Measurements from ENCODE around the gene ERCC8. TPM values are rescaled to one million over a fixed set of nuclear protein-coding genes. Genes with fewer than 3 reads are reported as not detected.

Gene ERCC8
- total and polyA plus RNA-seq, 10 of the 15 experiments (the other 5 are each of a cell fraction or from before 2014, with no cell fraction given) = 10.4 to 31.2 (median 16.4) TPM

GRCh38 chr5:60961685-60962084 lies 16.8 kb upstream of the ERCC8 start:
- Histone ChIP-seq H3K4me3 (no peak overlapping the region), H3K9ac (ENCODE audit: control insufficient read depth, insufficient read depth, low read length) (no peak overlapping the region), H3K27ac (ENCODE audit: control insufficient read depth, insufficient read depth) (no peak overlapping the region), H3K36me3 (ENCODE audit: control insufficient read depth in 2 of 2, insufficient read depth in 2 of 2, low read length in 1 of 2) (no peaks in the 10 kb centered on the region), H3K27me3 (replicated peaks in 1 of 2; ENCODE audit: control insufficient read depth in 2 of 2, insufficient read depth in 2 of 2, low read length in 1 of 2) (no peaks in the 10 kb centered on the region), H3K4me2 (ENCODE audit: control insufficient read depth, insufficient read depth) (no peak overlapping the region), H4K20me1 (ENCODE audit: control insufficient read depth, insufficient read depth) (no peaks in the 10 kb centered on the region), H2AFZ (ENCODE audit: control insufficient read depth, low read depth, low read length) (no peak overlapping the region), H3K4me1 (ENCODE audit: control insufficient read depth, insufficient read depth, low read length) (no peaks in the 10 kb centered on the region; the same call in 1 of the 2 replicates), H3K79me2 (ENCODE audit: control insufficient read depth, insufficient read depth, low read length) (no peaks in the 10 kb centered on the region; the same call in 1 of the 2 replicates), H3K9me3 (replicated peaks; ENCODE audit: control insufficient read depth, insufficient read depth, low read length) (no peaks in the 10 kb centered on the region)
- FAIRE-seq (no peak), ATAC-seq (no peak), DNase-seq (ENCODE audit: low read depth, low spot score) (no peak)
- in situ Hi-C loops (cut with MboI) (no loop called here), intact Hi-C loops (cut with micrococcal nuclease; ENCODE audit: unreplicated experiment) (loop anchor here (2.0 kb wide), 1 partner anchor 697 kb away; no protein-coding TSS in a partner anchor)
- ChIA-PET POLR2A (interaction anchor here (0.7 kb wide), 1 partner anchor 287 kb away, joined by 5 read pairs; no protein-coding TSS in a partner anchor), SMC1A (ENCODE audit: uncharacterized antibody, unreplicated experiment) (interaction anchor here (1.0 to 1.7 kb wide), 3 partner anchors 23 to 440 kb away, joined by 3 to 4 read pairs (median 3); no protein-coding TSS in a partner anchor), RAD21 (ENCODE audit: unreplicated experiment) (no interaction called here), CTCF (interaction anchor here (0.6 to 2.0 kb wide), 6 partner anchors 64 to 489 kb away, joined by 3 to 6 read pairs (median 4); no protein-coding TSS in a partner anchor)
- WGBS (ENCODE audit: insufficient coverage, insufficient replicate concordance, low lambda C conversion rate, missing lambda C conversion rate) = 70% methylated on average over 2 of the region's 2 CpGs
- no TSS peak for BruUV-seq (replicated peaks)
- TF ChIP-seq PKNOX1 (IDR thresholded peaks at IDR 0.05) (0 out of 2 replicates have a peak, but pooled peaks have one; percentile 7), BCLAF1 (IDR thresholded peaks at IDR 0.05) (no peak), NBN (IDR thresholded peaks at IDR 0.05) (no peak)
